ENCODE measurements around the gene FOXE1.

GRCh38 chr9:97876061-97876460 lies 23.0 kb downstream of the FOXE1 start:
- TF ChIP-seq CTCF (IDR thresholded peaks at IDR 0.05; ENCODE audit: low read length) = no peak
- TF ChIP-seq EZH2phosphoT487 (IDR thresholded peaks at IDR 0.05; ENCODE audit: low read length) = no peak

Measured in MM.1S (cell line).